GM12891 (cell line): ENCODE results near the gene SERF1B. TPM values are rescaled to one million over a fixed set of nuclear protein-coding genes. Genes with fewer than 3 reads are reported as not detected.
"Not testable (repeated sequence)": the region's sequence is repeated elsewhere in the genome, so short reads cannot be mapped to it uniquely, and the experiment has no call there.

Source experiments
- DNase-seq: peaks from one replicate; pipeline ENCODE4 v3.0.0; 2011; ENCODE audit warnings: low spot score; ENCODE audit not compliant: insufficient read length
- FAIRE-seq: peaks from 2 replicates; lab custom pipeline; 2011; peaks lifted over from hg19 to GRCh38; lab: Jason Lieb, UNC
- polyA plus RNA-seq: library from polyadenylated mRNA; unstranded; fragments of >200 nt; gene quantifications from one replicate; pipeline ENCODE4 v1.2.1, GENCODE V29; 2012; ENCODE audit warnings: low read depth, missing spikeins, inconsistent platforms; ENCODE audit not compliant: missing spikeins

SERF1B gene
- polyA plus RNA-seq = 25.9 TPM

DNA sequence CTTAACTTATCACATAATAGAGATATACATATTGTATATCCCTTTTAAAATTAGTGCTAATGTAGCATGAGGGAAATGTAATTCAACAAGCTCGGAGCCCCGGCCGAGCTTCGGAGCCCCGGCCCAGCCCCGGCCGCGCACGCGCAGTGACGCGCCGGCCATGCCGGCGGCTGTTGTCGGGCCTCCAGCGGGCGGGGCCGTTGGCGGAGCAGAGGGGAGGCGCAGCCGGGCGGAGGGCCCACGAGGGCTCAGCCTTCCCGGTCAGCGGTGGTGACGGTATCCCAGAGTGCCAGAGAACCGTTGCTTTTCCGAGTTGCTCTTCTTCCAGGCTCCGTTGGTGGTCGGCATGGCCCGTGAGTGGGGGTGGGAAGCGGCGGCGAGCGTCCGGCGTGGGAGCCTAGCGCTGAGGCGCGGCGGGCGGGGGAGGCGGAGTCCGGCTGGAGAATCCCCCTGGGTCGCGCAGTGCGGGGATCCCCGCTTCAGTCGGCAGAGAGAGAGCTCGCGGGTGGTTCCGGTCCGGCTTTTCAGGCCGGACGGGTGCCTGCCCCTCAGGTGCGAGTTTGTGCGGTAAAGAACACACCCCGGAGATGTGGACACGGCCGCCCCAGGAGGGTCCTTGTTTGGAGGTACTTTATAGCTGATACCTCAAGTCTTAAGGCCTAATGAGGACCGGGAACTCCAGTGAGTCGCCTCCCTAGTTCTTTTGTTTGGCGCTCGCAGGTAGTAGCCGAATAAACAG, at the start of gene SERF1B:
TSS of gene SERF1B (plus strand) at position 146 of the 739 bp plus-strand sequence. CDS start at position 347, 201 bp downstream.
- FAIRE-seq = peak; percentile 87
- not testable (repeated sequence) for DNase-seq

DNA sequence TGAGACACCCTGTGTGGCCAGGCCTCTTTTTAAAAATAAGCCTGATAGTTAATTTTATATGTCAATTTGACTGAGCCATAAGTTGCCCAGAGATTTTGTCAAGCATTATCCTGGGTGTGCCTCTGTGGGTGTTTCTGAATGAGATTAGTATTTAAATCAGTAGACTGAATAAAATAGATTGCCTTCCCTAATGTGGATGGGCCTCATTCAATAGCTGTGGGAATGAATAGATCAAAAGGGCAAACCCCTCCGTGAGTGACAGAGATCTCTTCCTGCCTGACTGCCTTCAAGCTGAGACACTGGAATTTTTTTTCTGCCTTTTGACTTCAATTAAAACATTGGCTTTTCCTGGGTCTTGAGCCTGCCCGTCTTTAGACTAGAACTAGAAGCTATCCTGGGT, 33.3 kb upstream of the SERF1B start:
- DNase-seq, FAIRE-seq: not testable (repeated sequence)

DNA sequence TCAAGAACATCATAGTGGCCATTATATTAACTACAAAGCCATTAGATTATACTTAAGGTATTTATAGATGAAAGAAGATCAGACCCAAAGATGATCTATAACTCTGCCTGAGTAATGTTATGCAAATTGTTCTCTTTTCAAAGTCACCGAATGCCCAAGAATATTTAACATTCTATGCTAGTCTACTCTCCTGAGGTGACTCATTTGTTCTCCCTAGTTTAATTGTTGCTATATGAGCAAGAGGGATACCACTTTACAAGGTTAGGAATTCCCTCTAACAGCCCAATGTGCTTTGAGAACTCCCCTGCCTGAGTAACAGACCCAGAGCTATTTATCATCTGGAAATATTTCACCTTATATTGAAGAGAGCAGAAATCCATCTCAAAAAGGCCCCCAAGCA, 29.5 kb upstream of the SERF1B start:
- DNase-seq, FAIRE-seq: not testable (repeated sequence)

DNA sequence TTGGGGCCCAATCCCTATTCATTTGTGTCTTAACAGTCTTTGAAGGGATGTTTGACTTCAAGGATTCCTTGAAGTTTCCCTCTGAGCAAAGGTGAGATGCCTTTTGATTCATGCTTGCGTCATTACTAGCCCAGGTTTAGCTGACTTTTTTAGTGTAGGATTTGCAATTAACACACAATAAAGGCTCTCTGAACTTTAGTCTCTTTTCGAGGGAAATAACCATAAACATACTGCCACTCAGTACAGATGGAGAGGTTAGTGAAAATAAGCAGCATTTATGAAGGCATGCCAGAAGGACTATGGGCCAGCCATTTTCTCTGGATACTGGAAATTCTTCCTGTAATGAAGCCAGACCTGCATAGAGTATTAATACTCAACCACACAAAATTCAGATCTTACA, 4.4 kb upstream of the SERF1B start:
- not testable (repeated sequence) for DNase-seq, FAIRE-seq

DNA sequence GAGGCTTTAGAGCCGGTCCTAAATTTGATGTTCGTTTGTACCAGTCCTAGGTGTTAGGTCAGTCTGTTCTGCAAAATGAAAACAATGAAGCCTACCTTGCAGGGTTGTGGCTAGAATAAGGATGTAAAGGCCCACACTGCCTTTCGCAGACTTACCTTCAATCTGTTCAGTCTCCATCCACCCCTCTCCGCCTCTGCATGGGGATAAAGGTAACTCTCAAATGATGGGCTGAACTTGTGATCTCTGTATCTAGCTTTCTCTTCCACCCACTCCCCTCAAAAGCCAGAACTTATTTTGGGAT, 744 bp downstream of the SERF1B start:
- peak; percentile 48 for FAIRE-seq

DNA sequence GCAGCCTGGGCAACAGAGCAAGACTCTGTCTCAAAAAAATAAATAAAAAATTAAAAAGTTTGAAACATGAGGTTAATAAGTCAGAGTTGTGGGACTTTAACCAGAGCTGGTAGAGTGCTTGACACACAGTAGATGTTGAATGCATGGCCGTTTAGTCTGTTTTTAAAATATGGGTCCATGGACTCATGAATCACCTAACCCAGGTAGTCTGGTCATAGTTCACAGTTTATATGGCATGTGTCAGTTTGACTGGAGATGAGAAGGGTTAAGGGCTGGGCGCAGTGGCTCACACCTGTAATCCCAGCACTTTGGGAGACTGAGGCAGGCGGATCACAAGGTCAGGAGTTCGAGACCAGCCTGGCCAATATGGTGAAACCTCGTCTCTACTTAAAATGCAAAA, 6.2 kb downstream of the SERF1B start:
- not testable (repeated sequence) for DNase-seq, FAIRE-seq

More for the DNA sequence above, 744 bp downstream of the SERF1B start:
- not testable (repeated sequence) for DNase-seq

DNA sequence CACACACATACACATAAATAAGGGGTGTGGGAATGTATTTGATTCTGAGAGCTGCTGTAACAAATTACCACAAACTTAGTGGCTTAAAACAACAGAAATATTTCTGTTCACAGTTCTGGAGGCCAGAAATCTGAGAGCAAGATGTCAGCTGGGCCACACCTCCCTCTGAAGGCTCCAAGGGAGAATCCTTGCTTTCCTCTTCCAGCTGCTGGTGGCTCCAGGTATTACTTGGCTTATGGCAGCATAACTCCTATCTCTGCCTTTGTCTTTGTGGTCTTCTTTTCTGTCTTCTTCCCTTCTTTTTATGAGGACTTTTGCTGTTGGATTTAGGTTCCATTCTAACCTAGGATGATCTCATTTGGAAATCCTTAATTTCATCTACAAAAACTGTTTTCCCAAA, 16.4 kb downstream of the SERF1B start:
- not testable (repeated sequence) for DNase-seq, FAIRE-seq

DNA sequence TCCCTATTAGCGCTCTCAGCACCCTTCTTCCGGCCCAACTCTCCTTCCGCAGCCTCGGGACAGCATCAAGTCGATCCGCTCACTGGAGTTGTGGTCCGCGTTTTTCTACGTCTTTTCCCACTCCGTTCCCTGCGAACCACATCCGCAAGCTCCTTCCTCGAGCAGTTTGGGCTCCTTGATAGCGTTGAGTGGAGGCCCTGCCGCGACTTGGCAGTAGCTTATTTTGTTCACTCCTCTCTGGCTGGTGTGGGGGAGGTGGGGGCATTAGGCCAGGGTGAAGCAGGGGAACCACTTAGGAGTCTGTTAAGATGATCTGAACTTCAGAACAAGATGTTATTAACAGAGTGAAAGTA, 24.7 kb downstream of the SERF1B start:
- FAIRE-seq, DNase-seq: not testable (repeated sequence)

DNA sequence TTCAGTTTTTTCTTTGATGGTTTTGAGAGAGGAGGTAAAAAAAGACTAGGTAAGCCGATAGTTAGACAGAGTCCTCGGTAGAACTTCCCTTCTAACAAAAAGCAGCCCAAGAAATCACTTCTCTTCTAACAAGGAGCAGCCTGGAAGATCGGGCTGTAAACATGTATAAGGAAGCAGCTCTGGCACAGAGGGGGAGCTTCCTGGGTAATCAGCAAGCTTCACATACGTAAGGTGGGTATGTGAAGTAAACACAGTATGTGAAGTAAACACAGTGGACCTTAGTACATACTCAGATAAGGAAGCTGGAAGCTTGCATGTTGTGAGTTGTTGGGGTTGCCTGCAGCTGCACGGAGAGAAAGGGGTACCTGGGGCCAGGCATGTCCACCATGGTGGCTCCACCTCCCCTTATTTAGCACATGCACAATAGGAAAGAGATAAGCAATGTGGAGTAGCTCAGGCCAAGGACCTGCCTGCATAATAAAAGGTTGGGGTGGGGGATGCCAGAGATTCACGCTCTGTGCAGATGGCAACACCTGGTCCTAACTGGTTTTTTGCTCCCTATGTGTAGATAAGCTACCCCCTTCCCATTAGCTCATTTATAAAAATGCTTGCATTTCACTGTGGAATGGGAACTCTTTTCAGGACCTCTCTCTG, 31.4 kb downstream of the SERF1B start:
- FAIRE-seq, DNase-seq: not testable (repeated sequence)

DNA sequence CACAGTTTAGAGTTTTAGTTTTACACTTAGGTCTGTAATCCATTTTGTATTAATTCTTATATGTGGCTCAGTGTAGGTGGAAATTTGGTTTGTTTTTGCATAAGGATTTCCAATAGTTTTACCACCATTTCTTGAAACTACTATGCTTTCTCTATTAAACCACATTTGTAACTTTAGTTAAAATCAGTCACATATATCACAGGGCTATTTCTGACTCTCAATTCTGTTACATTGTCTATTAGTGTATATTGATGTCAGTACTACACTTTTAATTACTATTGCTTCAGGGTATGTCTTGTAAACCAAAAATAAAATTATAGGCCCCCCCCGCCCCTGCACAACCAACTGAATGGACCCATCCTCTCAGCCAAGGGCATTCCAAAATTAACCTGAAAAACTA, 32.1 kb downstream of the SERF1B start:
- not testable (repeated sequence) for DNase-seq, FAIRE-seq

DNA sequence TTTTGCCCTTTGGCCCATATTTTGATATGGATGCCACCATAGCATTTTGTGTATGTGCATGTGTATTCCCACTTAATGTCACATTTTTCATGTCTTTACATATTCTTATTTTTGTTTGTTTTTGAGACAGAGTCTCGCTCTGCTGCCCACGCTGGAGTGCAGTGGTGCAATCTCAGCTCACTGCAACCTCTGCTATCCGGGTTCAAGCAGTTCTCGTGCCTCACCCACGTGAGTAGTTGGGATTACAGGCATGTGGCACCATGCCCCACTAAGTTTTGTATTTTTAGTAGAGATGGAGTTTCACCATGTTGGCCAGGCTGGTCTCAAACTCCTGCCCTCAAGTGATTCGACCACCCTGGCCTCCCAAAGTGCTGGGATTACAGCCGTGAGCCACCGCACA, 52.6 kb downstream of the SERF1B start:
- not testable (repeated sequence) for DNase-seq, FAIRE-seq

DNA sequence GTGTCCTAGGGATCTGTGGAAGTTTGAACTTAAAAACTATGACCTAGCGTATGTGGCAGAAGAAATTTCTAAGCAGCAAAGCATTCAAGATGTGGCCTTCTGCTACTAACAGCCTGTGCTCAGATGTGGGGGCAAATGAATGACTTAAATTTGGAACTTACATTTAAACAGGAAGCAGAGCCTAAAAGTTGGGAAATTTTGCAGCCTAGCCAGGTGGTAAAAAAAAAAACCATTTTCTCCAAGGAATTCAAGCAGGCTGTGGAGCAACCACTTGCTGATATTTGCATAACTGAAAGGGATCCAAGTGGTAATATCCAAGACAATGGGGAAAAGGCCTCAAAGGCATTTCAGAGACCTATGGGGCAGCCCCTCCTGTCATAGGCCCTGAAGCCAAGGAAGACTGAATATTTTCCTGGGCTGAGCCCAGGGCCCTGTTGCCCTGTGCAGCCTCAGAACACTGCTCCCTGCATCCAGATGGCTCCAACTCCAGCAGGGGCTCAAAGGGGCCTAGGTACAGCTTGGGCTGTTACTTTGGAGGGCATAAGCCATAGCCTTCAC, 63.9 kb downstream of the SERF1B start:
- FAIRE-seq, DNase-seq: not testable (repeated sequence)

DNA sequence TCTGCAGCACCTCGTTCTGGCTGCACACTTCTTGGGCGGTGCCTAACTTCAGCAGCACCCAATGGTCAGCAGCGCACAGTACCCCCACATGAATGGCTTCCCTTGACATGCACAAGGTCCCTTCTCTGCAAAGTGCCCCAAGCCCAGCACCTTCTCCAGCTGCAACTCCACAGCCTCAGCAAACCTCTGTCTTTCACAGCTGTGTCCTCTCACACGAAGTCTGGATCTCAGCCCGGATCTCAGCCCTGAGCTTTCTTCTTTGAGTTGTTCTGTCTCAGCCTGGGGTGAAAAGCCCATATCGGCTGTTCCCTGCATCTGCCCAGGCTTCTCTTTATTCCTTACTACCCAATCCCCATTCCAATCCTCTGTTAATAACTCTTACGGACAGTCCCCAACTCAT, 66.7 kb downstream of the SERF1B start:
- DNase-seq, FAIRE-seq: not testable (repeated sequence)
